Caco-2 (cell line): ENCODE measurements around the gene PJVK. TPM values are rescaled to one million over a fixed set of nuclear protein-coding genes. Genes with fewer than 3 reads are reported as not detected.

Source experiments
- BruUV-seq: library from RNA; stranded (reverse); fragments of 400-500 nt; replicated peaks from 2 replicates; lab custom pipeline; 2021; lab: Mats Ljungman, UMichigan
- CTCF ChIA-PET: fragments of 300-600 bp; sonication (Branson Sonifier 250); formaldehyde crosslinking; loops from one replicate; lab custom pipeline; 2022; ENCODE audit warnings: antibody characterized with exemption; lab: Charles Lee
- POLR2A ChIA-PET: fragments of 300-600 bp; sonication (Branson Sonifier 250); formaldehyde crosslinking; loops from one replicate; lab custom pipeline; 2022; ENCODE audit warnings: antibody characterized with exemption; lab: Charles Lee
- DNase-seq, 2 experiments: peaks; one replicate each; pipeline versions ENCODE4 v3.0.0 to v3.0.0-alpha.2; 2020 to 2022
- H3K27me3 ChIP-seq: replicated peaks from 2 replicates; pipeline ENCODE4 v1.6.0; 2011; ENCODE audit warnings: low read length; ENCODE audit not compliant: control insufficient read depth, insufficient read depth
- H3K36me3 ChIP-seq: 2 replicates; pipeline ENCODE4 v1.5.1; 2011; ENCODE audit warnings: low read length; ENCODE audit not compliant: control insufficient read depth, insufficient read depth
- H3K4me1 ChIP-seq: fragments of 250-450 bp; sonication (Bioruptor Pico); 2 replicates; pipeline ENCODE4 v1.5.1; 2020; ENCODE audit warnings: mild to moderate bottlenecking
- H3K4me3 ChIP-seq: 2 replicates; pipeline ENCODE4 v1.5.1; 2011; ENCODE audit warnings: low read depth, mild to moderate bottlenecking, control low read depth, low read length
- H3K9me3 ChIP-seq: fragments of 250-450 bp; sonication (Bioruptor Pico); 2 replicates; pipeline ENCODE4 v1.5.1; 2020; ENCODE audit warnings: mild to moderate bottlenecking, moderate library complexity
- H3K27ac Mint-ChIP-seq: one replicate; pipeline ENCODE4 v1.8.0; 2022; ENCODE audit warnings: mixed read lengths; ENCODE audit not compliant: unreplicated experiment
- H3K27me3 Mint-ChIP-seq: one replicate; pipeline ENCODE4 v1.8.0; 2022; ENCODE audit warnings: mixed read lengths; ENCODE audit not compliant: insufficient read depth, unreplicated experiment
- H3K36me3 Mint-ChIP-seq: one replicate; pipeline ENCODE4 v1.8.0; 2022; ENCODE audit warnings: mild to moderate bottlenecking, mixed read lengths; ENCODE audit not compliant: insufficient read depth, unreplicated experiment
- H3K4me1 Mint-ChIP-seq: one replicate; pipeline ENCODE4 v1.8.0; 2022; ENCODE audit warnings: low read depth, mixed read lengths; ENCODE audit not compliant: unreplicated experiment
- H3K4me3 Mint-ChIP-seq: one replicate; pipeline ENCODE4 v1.8.0; 2022; ENCODE audit warnings: mild to moderate bottlenecking, moderate library complexity, mixed read lengths; ENCODE audit not compliant: unreplicated experiment
- H3K9me3 Mint-ChIP-seq: one replicate; pipeline ENCODE4 v1.8.0; 2022; ENCODE audit warnings: mixed read lengths; ENCODE audit not compliant: unreplicated experiment
- CTCF ChIP-seq, 2 experiments: fragments of 200-600 bp in 1 of 2; IDR thresholded peaks; 1 replicate in 1 of 2; 2 replicates in 1 of 2; pipeline versions ENCODE4 v1.5.1 to v1.8.0; 2011 to 2022; ENCODE audit warnings: antibody characterized with exemption in 1 of 2, control low read depth in 1 of 2, inconsistent platforms in 1 of 2, low read depth in 1 of 2, low read length in 1 of 2, mild to moderate bottlenecking in 1 of 2, moderate library complexity in 1 of 2; ENCODE audit not compliant: insufficient read depth in 1 of 2, severe bottlenecking in 1 of 2, unreplicated experiment in 1 of 2
- intact Hi-C: fragments of 100-400 bp; cut with micrococcal nuclease; formaldehyde crosslinking; loops from one replicate; pipeline ENCODE4 v1.10.0; 2022; ENCODE audit not compliant: unreplicated experiment
- total RNA-seq: library from RNA; stranded (reverse); gene quantifications from 2 replicates; pipeline ENCODE4 v1.2.3, GENCODE V29; 2022

Gene PJVK
- total RNA-seq, 1 experiment from 2014 or later = 2.9 TPM

- DNase-seq = peak; percentile 88 to 89
- CTCF ChIA-PET = interaction anchor here (0.6 to 1.3 kb wide), 14 partner anchors 10 to 304 kb away, joined by 3 to 10 read pairs (median 5); partner anchors contain the start of genes PJVK, PRKRA and RBM45
- Histone ChIP-seq H3K36me3 (no peaks in the 10 kb centered on the region), H3K4me3 (peak overlapping the region; percentile 35; the same call in 1 of the 2 replicates), H3K27me3 (no peaks in the 10 kb centered on the region), H3K9me3 (no peaks in the 10 kb centered on the region), H3K4me1 (no peaks in the 10 kb centered on the region)
- H3K4me3 Mint-ChIP-seq = peak overlapping the region; percentile 73
- POLR2A ChIA-PET = interaction anchor here (0.6 kb wide), 1 partner anchor 11 kb away, joined by 3 read pairs; no protein-coding TSS in a partner anchor
- TF ChIP-seq CTCF (IDR thresholded peaks at IDR 0.05; ENCODE audit: insufficient read depth in 1 of 2, low read depth in 1 of 2, low read length in 1 of 2, severe bottlenecking in 1 of 2, unreplicated experiment in 1 of 2) = peak; percentile 87 to 95
- BruUV-seq = TSS peak; percentile 85
- H3K9me3 Mint-ChIP-seq = no peaks in the 10 kb centered on the region
- intact Hi-C loops = loop anchor here (1.0 to 10.0 kb wide), 6 partner anchors 17 to 430 kb away; partner anchors contain the start of genes OSBPL6 and RBM45
- H3K27ac Mint-ChIP-seq = no peak overlapping the region
- peaks cover 3% of the 10 kb centered on the region for H3K4me1 Mint-ChIP-seq
- no peaks in the 10 kb centered on the region for H3K27me3 Mint-ChIP-seq
- H3K36me3 Mint-ChIP-seq = no peaks in the 10 kb centered on the region
These were observed 36.6 kb upstream of the PJVK start for GRCh38 chr2:178414266-178415247.

- Mint-ChIP-seq H3K4me3 (no peak overlapping the region), H3K4me1 (peaks cover 6% of the 10 kb centered on the region), H3K9me3 (no peaks in the 10 kb centered on the region), H3K36me3 (no peaks in the 10 kb centered on the region), H3K27ac (no peak overlapping the region), H3K27me3 (no peaks in the 10 kb centered on the region)
- Histone ChIP-seq H3K4me3 (no peak overlapping the region), H3K4me1 (no peaks in the 10 kb centered on the region), H3K9me3 (no peaks in the 10 kb centered on the region), H3K27me3 (no peaks in the 10 kb centered on the region), H3K36me3 (no peaks in the 10 kb centered on the region)
- intact Hi-C loops = loop anchor here (10.0 kb wide), 1 partner anchor 431 kb away; no protein-coding TSS in a partner anchor
- POLR2A ChIA-PET = no interaction called here
- no peak for DNase-seq
- BruUV-seq = no TSS peak
- CTCF ChIA-PET = no interaction called here
- TF ChIP-seq CTCF (IDR thresholded peaks at IDR 0.05; ENCODE audit: insufficient read depth in 1 of 2, low read depth in 1 of 2, low read length in 1 of 2, severe bottlenecking in 1 of 2, unreplicated experiment in 1 of 2) = no peak
These were observed 35.2 kb upstream of the PJVK start for GRCh38 chr2:178415979-178416378.

- CTCF ChIA-PET = interaction anchor here (0.7 to 1.6 kb wide), 2 partner anchors 16 to 142 kb away, joined by 4 to 6 read pairs; no protein-coding TSS in a partner anchor
- Histone ChIP-seq H3K4me3 (no peak overlapping the region), H3K36me3 (no peaks in the 10 kb centered on the region), H3K27me3 (no peaks in the 10 kb centered on the region), H3K4me1 (no peaks in the 10 kb centered on the region), H3K9me3 (no peaks in the 10 kb centered on the region)
- no peaks in the 10 kb centered on the region for H3K9me3 Mint-ChIP-seq
- no peak overlapping the region for H3K4me3 Mint-ChIP-seq
- H3K4me1 Mint-ChIP-seq = peaks cover 6% of the 10 kb centered on the region
- POLR2A ChIA-PET = no interaction called here
- no peak for DNase-seq
- TF ChIP-seq CTCF (IDR thresholded peaks at IDR 0.05; ENCODE audit: insufficient read depth in 1 of 2, low read depth in 1 of 2, low read length in 1 of 2, severe bottlenecking in 1 of 2, unreplicated experiment in 1 of 2) = no peak
- H3K36me3 Mint-ChIP-seq = no peaks in the 10 kb centered on the region
- no peak overlapping the region for H3K27ac Mint-ChIP-seq
- H3K27me3 Mint-ChIP-seq = no peaks in the 10 kb centered on the region
- intact Hi-C loops = loop anchor here (10.0 kb wide), 1 partner anchor 433 kb away; no protein-coding TSS in a partner anchor
- no TSS peak for BruUV-seq
These were observed 33.3 kb upstream of the PJVK start for GRCh38 chr2:178417916-178418315.
